ENCODE results near the gene THRB.

The THRB gene

GRCh38 chr3:24201301-24201700, 293.3 kb downstream of the THRB start:
- no peak for DNase-seq

DNA sequence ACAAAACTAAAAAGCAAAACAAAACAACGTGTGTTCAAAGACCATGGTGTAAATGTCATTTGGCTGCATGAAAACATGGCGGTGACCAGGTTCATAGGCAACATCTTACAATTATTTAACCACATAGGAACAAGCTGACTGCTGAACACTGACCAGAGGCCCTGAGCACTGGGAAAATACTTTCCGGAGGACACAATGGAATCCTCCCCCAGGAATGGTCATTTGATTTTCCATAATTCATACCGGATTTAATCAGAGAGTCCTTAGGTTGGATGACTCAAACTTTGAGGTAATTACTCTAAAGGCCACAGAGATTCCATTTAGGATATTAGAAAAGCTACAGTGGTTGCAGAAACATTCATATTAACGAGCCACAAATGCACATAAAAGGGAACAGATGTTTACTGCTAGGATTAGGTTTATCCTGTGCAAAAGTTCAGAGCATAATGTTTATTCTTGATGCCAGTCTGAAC, 294.8 kb downstream of the THRB start:
- DNase-seq, result no peak

DNA sequence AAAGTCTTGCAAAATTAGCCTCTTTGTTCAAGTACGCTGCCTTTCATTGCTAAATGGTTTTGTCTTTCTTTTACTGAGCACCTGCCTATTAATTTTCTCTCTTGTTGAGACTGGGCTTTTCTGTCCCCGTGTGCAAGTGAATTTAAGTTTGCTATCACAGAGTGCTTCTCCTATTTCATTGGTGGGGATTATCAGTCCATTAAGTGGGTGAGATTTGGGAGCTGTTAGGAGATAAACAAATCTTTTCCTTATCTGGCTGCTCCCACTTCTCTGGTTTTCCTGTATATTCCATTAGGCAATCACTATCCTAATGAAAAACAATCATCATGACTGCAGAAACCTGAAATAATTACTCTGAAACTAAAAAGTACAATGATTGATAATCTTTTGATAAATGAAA, 295.4 kb downstream of the THRB start:
- DNase-seq, result no peak

GRCh38 chr3:24198728-24199127, 295.9 kb downstream of the THRB start:
- no peak for DNase-seq

DNA sequence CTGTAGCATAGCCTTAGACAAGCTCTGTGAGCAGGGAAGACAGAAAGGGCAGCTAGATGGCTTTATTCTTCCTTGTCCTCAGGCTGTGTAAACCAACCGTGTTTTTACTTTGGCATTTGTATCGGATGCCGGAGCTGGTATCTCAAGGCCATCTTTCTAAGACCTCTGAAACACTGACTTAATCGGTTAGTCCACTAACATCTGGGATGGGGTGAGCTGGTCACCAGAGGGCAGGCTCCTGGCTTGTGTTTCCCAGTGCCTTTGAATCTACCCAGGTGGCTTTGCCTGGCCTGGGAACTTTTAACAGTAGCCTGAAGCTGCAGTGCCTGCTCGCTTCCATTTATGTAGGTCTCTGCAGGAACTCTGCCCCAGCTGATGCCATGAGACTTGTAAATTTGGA, 296.8 kb downstream of the THRB start:
- no peak for DNase-seq

DNA sequence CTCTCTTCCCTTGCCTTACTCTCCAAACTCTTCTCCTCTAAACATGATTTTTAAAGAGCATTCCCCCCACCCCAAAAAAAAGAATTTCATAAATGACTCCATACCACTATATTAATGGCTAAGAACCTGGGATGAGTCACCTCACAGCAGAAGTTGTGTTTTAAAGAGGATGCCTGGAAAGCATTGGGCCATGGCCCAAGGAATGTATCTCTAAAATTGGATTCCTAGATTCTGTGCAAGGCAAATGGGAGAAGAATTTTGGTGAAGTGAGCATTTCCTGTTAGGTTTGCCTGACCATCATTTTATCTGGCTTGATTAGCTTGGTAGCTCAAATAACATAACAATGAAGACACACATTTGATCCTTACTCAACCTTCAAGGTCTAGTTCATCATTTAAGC, 298.1 kb downstream of the THRB start:
- no peak for DNase-seq

DNA sequence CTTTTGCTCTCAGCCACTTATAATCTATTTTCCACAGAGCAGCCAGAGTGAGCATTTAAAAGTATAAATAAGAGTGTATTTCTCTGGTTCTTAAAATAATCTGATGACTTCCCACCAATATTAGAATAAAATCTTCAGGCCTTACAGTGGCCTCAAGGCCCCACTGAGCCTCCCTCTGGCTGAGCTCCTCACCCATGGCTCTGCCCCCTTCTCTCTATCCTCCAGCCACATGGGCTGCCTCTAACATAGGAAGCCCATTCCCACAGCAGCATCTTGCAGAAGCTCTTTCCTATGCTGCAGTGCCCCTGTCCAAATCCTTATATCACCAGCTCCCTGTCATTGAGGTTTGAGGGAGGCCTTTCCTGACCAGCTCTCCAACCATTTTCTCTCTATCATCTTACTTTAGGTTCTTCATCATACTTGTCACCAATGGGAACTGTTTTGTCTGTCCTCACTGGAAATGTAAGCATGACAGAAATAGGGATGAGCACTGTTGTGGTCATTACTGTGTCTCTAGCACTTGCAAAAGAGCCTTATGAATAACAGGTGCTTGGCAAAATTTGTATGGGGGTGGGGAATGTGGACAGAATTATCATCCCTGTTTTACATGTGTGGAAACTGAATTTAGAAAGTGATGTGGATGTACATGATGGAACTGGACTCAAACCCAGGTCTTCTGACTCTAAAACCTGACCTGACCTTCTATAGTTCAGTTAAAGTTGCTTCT, 299.0 kb downstream of the THRB start:
- DNase-seq, result no peak

- DNase-seq, result no peak
Observed at GRCh38 chr3:24192469-24193056, 302.1 kb downstream of the THRB start.

DNA sequence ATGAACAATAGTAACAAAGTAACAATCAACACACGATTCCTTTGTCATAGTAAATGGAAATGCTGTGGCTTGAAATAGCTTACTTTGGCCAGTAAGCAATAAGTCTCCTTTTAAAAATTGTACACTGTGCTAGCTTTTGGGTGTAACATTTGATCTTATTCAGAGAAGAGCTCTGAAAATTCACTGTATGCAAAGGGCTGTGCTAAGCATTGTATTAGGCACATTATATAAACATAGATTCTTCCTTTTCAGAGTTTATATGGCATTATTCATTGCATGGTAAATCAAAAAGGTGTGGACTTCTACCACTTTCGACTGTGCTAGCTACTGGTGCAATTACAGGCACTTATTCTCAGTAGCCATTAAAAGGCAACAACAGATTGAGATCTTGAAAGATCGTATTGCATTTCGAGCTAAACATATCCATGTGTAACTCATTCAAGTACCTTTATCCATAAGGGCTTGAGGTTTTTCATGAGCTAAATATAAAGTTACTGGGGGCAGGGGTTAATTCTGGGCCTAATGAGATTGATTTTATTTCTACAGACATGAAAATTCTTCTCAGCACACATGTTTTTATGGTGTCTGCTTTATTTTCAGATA, 302.7 kb downstream of the THRB start:
- DNase-seq, result no peak

DNA sequence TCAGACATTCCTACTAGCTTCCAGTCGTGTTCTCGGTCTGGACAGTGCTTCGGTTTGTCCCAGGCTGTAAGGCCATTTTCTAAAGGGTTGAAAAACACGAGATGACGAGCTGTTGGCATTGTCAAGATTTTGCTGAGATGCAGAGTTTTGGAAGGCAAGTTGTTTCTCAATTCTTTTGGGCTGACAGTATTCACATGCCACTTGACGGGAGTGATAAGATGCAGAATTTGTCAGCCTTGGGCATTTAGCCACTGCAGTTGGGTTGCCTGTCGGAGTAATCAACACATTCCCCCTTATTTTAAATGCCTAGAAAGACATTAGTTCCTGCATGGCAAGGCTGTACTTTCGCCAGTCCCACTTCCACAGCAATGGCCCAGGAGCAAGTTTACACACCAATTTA, 304.4 kb downstream of the THRB start:
- DNase-seq, result no peak

GRCh38 chr3:24185738-24186384, 308.8 kb downstream of the THRB start:
- no peak for DNase-seq

DNA sequence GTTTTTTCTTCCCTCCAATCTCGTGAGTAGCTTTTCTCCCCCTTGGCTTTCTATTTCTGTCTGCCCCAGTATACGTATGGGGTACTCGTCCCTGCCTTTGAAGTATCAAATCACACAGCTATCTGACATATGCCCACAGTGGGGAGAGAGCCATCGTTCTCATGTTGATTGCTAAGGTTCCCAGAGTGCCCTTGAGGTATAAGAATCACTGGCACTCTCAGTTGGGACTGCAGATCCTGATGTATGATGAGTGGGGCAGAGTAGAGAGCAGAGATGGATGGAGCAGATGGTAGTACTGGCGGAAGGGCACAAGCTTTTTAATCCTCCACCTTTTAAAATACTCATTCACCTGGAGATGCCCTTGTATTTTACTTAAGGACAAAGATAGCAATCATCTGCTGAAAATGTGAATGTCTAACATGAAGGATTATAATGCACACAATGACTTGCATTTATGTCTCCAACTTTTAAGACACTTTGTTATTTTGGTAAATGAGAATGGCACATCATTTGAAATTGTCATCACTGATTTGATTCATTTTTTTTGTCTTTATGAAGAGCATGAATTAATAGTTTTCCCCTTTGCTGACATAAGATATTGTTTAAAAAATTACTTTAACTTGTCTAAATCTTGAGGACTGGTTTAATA, 310.0 kb downstream of the THRB start:
- DNase-seq, result no peak

DNA sequence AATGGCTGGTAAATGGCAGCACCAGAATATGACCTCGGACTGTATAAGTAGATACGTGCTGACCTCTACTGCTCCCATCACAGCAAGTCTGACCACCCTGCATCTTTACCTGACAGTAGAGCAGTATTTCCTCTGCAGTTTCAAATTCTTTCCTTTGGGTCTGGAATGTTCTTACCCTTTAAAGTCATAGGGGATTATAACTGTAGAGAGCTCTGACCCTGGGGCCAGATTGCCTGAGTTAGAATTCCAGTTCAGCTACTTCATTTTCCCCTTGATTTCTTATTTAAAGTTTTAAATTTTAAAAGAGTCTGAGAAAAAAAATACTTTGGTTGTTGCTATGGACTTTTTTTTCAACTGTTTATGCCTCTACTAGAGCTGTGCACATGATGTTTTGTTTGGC, 311.9 kb downstream of the THRB start:
- DNase-seq, result no peak

DNA sequence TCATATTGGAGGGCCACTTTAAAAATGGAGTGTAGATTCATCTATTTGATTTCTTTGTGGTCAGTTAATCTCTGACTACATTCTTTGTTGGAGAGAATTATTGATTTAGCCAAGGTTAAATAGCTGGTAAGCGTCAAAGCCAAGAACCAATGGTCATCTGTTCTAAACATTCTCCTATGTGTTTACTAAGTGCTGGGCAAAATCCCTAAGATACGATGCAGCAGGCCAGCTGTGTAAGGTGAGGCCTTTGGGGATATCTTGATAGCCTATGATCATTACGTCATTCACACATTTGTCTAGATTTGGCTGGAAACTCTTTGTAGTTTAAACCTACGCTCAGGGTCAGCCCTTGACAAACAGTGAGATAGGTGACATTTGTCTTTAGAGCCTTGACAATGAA, 313.4 kb downstream of the THRB start:
- no peak for DNase-seq

- DNase-seq, result no peak
Observed at GRCh38 chr3:24180616-24181015, 314.0 kb downstream of the THRB start.

DNA sequence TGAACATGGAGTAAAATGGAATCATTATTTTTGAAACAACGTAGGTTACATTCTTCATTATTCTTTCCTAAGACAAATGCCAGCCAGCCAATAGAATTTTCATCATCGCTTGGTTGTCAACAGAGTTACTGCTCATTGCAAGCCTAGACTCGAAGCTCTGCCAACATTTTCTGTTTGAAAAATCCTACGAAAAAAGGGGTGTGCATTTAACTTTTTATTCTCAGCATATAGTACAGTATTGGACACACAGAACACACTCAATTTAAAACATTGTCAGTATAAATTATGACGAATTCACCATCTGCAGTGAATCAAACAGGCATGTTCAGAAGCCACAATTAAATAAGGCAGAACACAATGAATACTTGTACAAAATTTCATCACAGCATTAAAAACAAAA, 317.4 kb downstream of the THRB start:
- no peak for DNase-seq

- no peak for DNase-seq
Observed at GRCh38 chr3:24174614-24175013, 320.0 kb downstream of the THRB start.

- DNase-seq, result no peak
Observed at GRCh38 chr3:24168977-24169376, 325.7 kb downstream of the THRB start.

DNA sequence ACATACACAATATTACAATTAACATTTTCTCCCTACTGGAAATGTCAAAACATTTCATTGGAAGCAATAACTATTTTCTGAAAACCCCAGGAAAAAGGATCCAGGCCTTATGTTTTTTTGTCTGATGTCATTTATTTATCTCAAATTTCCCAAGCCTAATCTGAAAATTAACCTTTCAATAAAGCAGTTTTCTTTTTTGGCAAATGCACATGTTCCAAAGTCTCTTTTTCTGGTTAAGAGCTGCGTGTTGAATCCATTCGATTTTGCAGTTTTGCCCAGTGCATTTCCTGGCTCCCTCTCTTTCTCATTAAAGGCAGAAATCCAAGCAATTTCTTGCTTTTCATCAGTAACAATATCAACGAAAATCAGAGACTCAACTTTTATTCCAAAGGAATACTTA, 327.2 kb downstream of the THRB start:
- DNase-seq, result no peak

DNA sequence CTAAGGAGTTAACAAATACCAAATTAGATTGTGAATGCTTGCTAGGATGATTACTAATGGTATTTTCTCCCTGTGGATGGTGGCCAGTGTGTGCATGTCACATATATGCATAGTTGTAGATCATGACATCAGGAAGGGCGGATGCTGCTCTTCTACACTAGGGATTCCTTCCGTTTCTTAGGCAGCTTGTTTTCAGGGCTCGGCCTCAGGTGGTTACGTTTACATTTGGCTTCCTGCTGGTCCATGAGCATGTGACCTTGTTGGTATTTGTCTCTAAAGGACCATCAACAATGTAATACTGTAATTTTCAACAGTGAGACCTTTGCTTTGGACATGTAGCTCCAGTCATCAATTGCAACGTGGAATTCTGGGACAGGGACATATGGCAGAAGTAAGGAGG, 328.1 kb downstream of the THRB start:
- no peak for DNase-seq

DNA sequence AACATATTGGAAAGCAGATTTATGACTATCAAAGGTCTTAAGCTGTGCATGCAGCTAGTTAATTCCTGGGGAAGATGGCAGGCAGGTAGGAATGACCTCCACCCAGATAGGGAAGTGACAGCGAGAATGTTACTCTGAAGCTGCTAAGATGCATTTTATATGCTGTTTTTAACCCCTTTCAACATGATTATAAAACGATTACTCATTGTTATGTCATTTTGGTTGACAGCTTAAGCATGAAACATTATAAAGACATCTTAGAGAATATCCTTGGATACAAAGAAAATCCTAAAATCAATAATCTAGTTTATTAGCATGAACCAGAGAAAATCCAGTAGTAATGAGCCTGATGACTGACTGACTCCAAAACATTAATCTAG, 329.1 kb downstream of the THRB start:
- no peak for DNase-seq

DNA sequence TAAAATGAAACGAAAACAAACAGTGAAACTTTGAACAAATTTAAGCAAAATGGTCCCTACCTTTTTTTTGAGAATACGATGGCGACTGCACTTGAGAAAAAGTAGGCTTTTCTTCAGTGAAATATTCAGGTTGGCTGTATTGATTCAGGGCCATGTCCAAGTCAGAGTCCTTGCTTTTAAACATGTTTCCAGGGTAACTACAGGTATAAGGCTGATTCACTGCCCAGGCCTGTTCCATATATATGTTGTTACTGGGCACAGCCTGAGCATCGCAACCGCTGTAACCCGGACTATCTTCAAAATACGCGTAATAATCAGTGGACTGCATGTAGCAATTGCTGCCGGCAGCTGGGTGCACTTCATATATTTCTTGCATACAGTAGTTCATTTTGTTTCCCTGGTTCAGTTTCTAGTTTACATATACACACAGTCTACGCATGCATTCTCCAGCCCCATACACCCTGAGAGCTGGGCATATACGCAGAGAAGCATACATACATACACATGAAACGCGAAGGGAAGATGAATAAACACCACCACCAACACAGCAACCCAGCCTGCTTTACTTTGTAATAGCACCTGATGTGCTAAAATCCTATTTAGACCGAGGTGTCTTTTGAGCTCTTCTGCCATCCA, 329.6 kb downstream of the THRB start:
- DNase-seq, result no peak

DNA sequence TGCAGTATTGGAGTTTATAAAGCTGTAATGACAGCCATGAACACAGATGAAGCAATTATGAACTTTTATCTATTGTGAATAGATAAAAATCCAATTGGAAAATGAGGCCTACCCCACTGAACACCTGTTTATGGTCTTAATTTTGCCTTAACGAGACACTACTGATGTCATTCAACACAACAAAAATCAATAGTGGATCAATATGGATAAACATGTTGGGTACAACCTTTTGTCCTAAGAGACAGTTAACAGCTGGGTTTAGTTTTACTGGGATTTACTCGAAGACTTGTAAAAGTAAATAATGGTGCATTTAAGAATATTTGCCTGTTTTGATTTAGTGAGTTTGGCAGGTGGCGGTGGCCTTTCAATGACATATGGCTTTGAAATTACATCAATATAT, 331.7 kb downstream of the THRB start:
- no peak for DNase-seq

Data from activated T-cell treated with anti-CD3 and anti-CD28 coated beads for 4 hours (primary cell).